Fibroblast of skin of back (primary cell): ENCODE measurements around the gene ZNF263.
"Not testable (repeated sequence)": the region's sequence is repeated elsewhere in the genome, so short reads cannot be mapped to it uniquely, and the experiment has no call there.

Source experiments
- DNase-seq: peaks from one replicate; pipeline ENCODE4 v3.0.0-alpha.2; 2013

Gene ZNF263

GRCh38 chr16:3268294-3268693, 15.0 kb upstream of the ZNF263 start:
- DNase-seq: no peak

- not testable (repeated sequence) for DNase-seq
Measured at GRCh38 chr16:3270718-3271117, 12.6 kb upstream of the ZNF263 start.

- not testable (repeated sequence) for DNase-seq
Measured at GRCh38 chr16:3271281-3271680, 12.0 kb upstream of the ZNF263 start.

- DNase-seq: no peak
Measured at GRCh38 chr16:3274490-3274889, 8.8 kb upstream of the ZNF263 start.

- no peak for DNase-seq
Measured at GRCh38 chr16:3274947-3275346, 8.3 kb upstream of the ZNF263 start.

GRCh38 chr16:3276679-3277078, 6.6 kb upstream of the ZNF263 start:
- no peak for DNase-seq

- DNase-seq: no peak
Measured at GRCh38 chr16:3281222-3281820, 2.0 kb upstream of the ZNF263 start.

GRCh38 chr16:3282103-3282729, 1.1 kb upstream of the ZNF263 start:
- DNase-seq: peak; percentile 77

- DNase-seq: no peak
Measured at GRCh38 chr16:3283543-3284447, 504 bp downstream of the ZNF263 start.

GRCh38 chr16:3285131-3285530, 1.8 kb downstream of the ZNF263 start:
- no peak for DNase-seq

- no peak for DNase-seq
Measured at GRCh38 chr16:3289998-3290673, 6.8 kb downstream of the ZNF263 start.

GRCh38 chr16:3292604-3293003, 9.3 kb downstream of the ZNF263 start:
- DNase-seq: no peak

- no peak for DNase-seq
Measured at GRCh38 chr16:3295209-3295608, 11.9 kb downstream of the ZNF263 start.

- no peak for DNase-seq
Measured at GRCh38 chr16:3295783-3296182, 12.5 kb downstream of the ZNF263 start.

GRCh38 chr16:3304370-3304769, 21.1 kb downstream of the ZNF263 start:
- no peak for DNase-seq

- peak; percentile 94 for DNase-seq
Measured at GRCh38 chr16:3305109-3306068, 22.1 kb downstream of the ZNF263 start, which contains the start of the genes TIGD7 and ZNF75A. Gene TIGD7, minus strand, starts transcription at chr16:3305430. Its CDS starts 4,816 bp downstream, at chr16:3300614. Gene ZNF75A, plus strand, starts transcription at chr16:3305497. Its CDS starts 2,932 bp downstream, at chr16:3308429.

- DNase-seq: no peak
Measured at GRCh38 chr16:3306078-3306477, 22.8 kb downstream of the ZNF263 start.

GRCh38 chr16:3311496-3311895, 28.2 kb downstream of the ZNF263 start:
- no peak for DNase-seq

GRCh38 chr16:3317315-3317999, 34.2 kb downstream of the ZNF263 start:
- no peak for DNase-seq

- no peak for DNase-seq
Measured at GRCh38 chr16:3321816-3322215, 38.5 kb downstream of the ZNF263 start.

- no peak for DNase-seq
Measured at GRCh38 chr16:3327514-3327913, 44.2 kb downstream of the ZNF263 start.
